Brain microvascular endothelial cell (primary cell): ENCODE results near the gene TMC4.

Source experiments
- DNase-seq: peaks from one replicate; pipeline ENCODE4 v3.0.0-alpha.2; 2020
- H3K27ac ChIP-seq: fragments of 250-450 bp; sonication (Bioruptor Pico); 2 replicates; pipeline ENCODE4 v1.5.1; 2020; ENCODE audit warnings: mild to moderate bottlenecking, moderate library complexity
- H3K27me3 ChIP-seq: fragments of 250-450 bp; sonication (Bioruptor Pico); replicated peaks from 2 replicates; pipeline ENCODE4 v1.5.1; 2020; ENCODE audit warnings: mild to moderate bottlenecking
- H3K36me3 ChIP-seq: fragments of 250-450 bp; sonication (Bioruptor Pico); replicated peaks from 2 replicates; pipeline ENCODE4 v1.5.1; 2020; ENCODE audit warnings: mild to moderate bottlenecking
- H3K4me3 ChIP-seq: 2 replicates; pipeline ENCODE4 v1.5.1; 2011; ENCODE audit warnings: low read depth, mild to moderate bottlenecking, control low read depth, low read length, moderate library complexity
- in situ Hi-C: cut with HindIII; loops from 2 replicates; pipeline ENCODE4 v1.10.0; 2017; ENCODE audit warnings: low sequenced_read_pairs, low pct_ligation_motif_present
- TF ChIP-seq, protein P1 (sequence below): IDR thresholded peaks from 2 replicates; pipeline ENCODE4 v1.5.1; 2011; ENCODE audit warnings: low read depth, mild to moderate bottlenecking, moderate library complexity, low read length, control low read depth, inconsistent platforms; ENCODE audit errors: missing control alignments

Gene TMC4

DNA sequence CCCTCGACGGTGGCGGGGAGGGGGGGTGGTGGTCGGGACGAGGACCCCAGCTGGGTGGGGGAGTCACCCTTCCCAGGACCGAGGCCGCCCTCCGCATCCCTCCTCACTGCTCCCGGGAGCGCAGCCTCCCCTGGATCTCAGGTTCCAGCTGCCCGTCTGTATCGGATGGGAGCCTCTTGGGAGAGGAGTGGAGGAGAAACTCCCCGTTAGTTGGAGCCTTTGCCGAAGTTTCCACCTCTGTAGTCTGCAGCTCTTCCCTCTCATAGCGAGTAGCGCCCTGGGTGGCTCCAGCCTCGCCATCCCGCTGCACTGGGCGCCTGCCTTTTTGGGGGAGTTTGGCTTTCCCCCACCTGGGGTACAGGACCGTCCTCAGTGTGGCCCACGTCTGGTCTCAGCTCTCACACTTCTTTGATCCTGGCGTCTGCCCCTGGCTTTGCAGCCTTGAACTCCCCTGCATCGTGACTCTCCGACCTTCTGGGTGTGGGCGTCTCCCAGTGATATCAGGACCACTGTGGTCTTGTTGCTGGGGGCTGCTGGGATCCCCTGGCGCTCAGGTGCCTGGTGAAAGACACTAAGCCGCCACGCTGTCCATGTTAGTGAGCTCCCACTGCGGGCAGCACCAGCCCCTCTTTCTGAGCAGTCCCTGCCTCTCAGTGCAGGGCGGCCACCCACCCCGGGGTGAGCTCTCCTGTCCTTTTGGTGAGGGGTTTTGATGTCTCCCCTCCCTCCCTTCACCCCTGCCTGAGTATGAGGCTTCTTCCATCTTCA is 34.3 kb downstream of the TMC4 start:
- TF ChIP-seq, protein P1, sequence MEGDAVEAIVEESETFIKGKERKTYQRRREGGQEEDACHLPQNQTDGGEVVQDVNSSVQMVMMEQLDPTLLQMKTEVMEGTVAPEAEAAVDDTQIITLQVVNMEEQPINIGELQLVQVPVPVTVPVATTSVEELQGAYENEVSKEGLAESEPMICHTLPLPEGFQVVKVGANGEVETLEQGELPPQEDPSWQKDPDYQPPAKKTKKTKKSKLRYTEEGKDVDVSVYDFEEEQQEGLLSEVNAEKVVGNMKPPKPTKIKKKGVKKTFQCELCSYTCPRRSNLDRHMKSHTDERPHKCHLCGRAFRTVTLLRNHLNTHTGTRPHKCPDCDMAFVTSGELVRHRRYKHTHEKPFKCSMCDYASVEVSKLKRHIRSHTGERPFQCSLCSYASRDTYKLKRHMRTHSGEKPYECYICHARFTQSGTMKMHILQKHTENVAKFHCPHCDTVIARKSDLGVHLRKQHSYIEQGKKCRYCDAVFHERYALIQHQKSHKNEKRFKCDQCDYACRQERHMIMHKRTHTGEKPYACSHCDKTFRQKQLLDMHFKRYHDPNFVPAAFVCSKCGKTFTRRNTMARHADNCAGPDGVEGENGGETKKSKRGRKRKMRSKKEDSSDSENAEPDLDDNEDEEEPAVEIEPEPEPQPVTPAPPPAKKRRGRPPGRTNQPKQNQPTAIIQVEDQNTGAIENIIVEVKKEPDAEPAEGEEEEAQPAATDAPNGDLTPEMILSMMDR: no peak
- Histone ChIP-seq H3K27me3 (no peaks in the 10 kb centered on the region), H3K4me3 (peak overlapping the region; percentile 73), H3K36me3 (peaks cover 12% of the 10 kb centered on the region), H3K27ac (no peak overlapping the region)
- in situ Hi-C loops: no loop called here
- DNase-seq: no peak

DNA sequence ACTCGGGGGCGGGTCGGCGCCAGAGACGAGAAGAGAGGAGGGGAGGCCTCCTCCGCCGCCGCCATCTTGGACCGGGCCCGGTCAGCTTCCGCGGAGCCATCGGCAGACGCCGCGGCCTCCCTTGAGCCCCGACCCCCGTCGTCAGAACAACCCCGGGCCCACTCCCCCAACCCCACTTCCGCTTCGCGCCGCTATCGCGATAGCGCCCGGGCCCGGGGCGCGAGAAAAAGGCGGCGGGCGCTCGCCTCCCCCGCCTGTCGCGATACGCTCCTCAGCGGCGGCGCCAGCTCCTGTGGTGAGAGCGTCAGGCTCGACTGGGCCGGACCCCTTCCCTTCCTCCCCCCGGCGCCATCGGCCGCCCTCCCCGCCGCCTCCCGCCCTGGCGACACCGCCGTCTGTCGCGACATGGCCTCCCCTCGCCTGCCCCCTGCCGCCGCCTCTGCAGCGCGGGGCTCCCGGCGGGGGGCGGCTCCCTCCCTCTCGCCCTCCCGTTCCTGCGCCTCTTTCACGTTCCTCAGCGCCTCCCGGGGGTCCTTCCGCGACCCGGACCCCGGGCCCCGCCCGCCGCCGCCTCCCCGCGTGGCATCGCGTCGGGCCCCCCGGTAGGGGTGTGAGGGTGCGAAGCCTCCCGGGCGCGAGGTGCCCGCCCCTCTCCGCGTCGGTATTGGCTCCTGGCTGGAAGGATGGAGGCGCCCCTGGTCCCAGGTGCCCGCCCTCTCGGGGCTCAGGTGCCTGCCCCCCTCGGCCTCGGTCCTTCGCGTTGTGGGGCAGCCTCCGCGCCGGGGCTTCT is 35.1 kb downstream of the TMC4 start, which contains the start of gene CNOT3:
Gene CNOT3 (plus strand): TSS at position 64 of the 790 bp plus-strand sequence. CDS start 5,217 bp downstream, outside the sequence.
- Histone ChIP-seq H3K4me3 (peak within 1 kb of the TSS; percentile 73), H3K36me3 (peaks cover 5% of the 10 kb centered on the region), H3K27me3 (no peaks in the 10 kb centered on the region), H3K27ac (peak within 1 kb of the TSS; percentile 91)
- in situ Hi-C loops: no loop called here
- TF ChIP-seq, protein P1: no peak
- DNase-seq: no peak

DNA sequence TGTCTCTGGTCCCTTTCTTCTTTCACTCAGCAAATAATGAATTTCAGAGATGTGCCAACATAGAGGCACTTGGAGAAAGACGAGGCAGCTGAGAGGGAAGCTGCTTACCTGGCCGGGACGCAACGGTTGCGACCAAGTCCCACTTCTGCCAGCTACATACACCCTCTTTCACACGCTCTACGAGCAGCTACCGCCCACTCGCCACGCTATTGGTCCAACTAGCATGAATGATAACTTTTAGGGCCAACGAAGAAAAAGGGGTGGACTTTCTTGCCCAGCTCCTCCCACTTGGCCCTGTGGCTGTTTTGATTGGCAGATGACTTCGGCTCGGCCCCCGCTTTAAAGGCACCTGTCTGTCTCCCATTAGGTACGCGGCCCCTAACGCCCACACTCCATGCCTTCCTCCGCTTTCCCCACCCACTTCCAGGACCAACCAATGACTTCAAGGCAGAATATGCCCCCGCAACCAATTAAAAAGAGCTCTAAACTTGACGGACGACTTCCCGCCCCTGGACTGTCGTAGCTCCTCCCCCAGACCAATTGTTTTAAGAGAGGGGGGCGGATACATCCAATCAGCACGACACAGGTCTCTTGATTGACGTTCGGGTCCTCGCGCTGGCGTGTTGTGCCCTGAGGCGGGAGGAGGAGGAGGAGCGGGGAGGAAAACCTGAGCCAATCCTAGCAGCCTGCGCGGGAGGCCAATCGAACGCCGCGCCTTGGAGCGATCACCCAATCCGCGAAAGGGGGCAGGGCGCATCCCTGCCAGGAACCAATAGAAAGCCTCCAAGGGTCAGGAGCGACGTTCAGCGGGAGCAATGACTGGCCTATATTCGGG is 35.9 kb downstream of the TMC4 start:
- H3K4me3 ChIP-seq: peak overlapping the region; percentile 73
- DNase-seq: peak; percentile 100
- peak overlapping the region; percentile 91 for H3K27ac ChIP-seq
- no peaks in the 10 kb centered on the region for H3K27me3 ChIP-seq
- in situ Hi-C loops: no loop called here
- H3K36me3 ChIP-seq: no peaks in the 10 kb centered on the region
- TF ChIP-seq, protein P1: no peak

DNA sequence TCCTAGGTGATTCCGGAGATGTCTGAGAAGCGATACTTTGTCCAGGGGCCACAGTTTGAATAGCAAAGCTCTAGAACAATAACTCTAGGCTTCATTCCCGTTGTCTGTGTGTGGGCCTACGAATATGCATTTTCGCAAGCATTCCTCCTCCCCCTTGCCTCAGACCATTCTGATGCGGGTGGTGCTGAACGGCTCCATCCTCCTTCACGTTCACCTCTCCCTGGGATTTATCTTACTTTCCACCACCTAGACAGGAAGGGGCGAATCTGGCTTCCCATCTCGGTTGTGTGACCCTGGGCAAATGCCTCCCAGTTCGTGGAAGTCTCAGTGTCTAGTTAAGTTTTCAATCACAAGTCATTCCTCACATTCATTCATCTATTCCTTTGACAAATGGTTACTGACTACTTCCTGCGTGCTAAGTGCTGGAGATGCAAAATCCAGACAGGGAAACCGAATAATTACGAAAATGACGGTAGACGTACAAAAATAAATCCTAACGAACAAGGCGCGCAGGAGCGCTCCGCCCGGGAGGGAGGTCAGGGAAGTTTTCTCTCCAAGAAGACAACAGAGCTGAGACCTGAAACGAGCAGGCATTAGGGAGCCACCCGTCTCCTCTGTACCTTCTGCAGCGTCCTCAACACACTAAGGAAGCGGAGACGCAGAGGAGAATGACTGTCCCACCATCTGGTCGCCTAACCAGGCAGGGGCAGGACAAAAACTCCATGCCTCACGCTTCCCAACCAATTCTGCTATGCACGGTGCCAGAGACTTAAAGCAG is 36.7 kb downstream of the TMC4 start:
- H3K27me3 ChIP-seq: no peaks in the 10 kb centered on the region
- no peak for DNase-seq
- H3K4me3 ChIP-seq: peak overlapping the region; percentile 65
- H3K27ac ChIP-seq: no peak overlapping the region
- H3K36me3 ChIP-seq: peaks cover 4% of the 10 kb centered on the region
- TF ChIP-seq, protein P1: no peak
- in situ Hi-C loops: no loop called here

DNA sequence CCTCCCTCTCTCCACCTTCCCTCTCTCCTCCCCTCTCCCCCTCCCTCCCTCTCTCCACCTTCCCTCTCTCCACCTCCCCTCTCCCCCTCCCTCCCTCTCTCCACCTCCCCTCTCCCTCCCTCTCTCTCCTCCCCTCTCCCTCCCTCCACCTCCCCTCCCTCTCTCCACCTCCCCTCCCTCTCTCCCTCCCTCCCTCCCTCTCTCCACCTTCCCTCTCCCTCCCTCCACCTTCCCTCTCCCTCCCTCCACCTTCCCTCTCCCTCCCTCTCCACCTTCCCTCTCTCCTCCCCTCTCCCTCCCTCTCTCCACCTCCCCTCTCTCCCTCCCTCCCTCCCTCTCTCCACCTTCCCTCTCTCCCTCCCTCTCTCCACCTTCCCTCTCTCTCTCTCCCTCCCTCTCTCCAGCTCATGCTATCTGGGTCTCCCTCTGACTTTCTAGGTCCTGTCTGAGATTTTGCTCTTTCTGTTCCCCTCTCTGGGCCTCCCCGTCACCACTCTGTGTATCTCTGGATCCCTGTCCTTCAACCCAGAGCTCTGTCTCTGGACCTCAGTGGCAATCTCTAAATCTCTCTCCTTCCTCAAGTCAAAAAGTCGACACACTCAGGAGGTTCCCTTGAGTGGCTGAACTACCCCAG is 38.9 kb downstream of the TMC4 start:
- Histone ChIP-seq H3K4me3 (no peak overlapping the region), H3K27me3 (no peaks in the 10 kb centered on the region), H3K27ac (no peak overlapping the region), H3K36me3 (peaks cover 14% of the 10 kb centered on the region)
- no peak for DNase-seq
- TF ChIP-seq, protein P1: no peak
- in situ Hi-C loops: no loop called here
